ENCODE results near the gene CCDC144A.
A peak's percentile ranks its signal among the peaks of the same experiment; 100 is the strongest.
"Not testable (repeated sequence)": the region's sequence is repeated elsewhere in the genome, so short reads cannot be mapped to it uniquely, and the experiment has no call there.

The CCDC144A gene

DNA sequence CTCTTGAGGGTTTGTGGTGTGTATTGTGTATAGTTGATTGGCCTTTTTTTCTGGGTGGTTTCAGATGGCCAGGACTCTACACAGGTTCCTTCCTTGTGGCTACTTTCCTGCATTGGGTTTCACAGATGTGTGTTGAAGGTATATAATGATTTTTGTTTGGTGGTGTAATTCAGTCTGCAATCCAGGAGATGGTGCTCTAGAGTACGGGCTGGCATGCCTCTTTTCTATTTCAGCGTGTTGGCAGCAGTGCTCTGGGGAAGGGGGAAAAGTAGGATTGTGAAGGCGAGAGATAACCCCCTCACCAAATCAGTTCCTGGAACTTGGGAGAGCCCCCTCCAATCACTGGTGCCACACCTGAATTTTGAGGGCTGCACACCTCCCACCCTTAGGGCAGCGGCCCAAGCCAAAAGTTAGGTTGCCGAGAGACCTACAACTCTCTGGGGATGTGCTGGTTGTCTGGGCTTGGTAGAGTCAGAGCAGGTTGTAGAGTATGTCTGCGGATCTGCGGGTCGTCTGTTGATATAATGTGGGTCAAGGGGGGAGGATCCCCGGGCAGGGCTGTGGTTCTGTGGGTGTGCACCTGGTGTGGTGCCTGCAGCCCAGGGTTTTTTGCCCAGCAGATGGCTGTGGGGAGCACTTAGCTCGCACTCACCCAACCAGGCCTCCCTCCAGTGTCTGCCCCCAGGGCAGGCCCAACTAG lies 61.3 kb downstream of the CCDC144A start:
- peak; percentile 68 for DNase-seq

DNA sequence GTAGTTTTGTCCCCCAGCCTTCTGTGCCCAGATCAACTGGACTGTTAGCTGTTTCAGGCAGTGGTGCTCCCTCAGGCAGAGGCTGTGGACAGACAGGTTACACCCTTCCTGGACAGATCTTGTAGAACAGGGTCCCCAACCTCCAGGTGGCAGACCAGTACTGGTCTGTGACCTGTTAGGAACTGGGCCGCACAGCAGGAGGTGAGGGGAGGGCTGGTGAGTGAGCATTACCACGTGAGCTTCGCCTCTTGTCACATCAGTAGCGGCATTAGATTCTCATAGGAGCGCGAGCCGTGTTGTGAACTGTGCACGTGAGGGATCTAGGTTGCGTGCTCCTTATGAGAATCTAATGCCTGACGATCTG lies 61.9 kb downstream of the CCDC144A start:
- DNase-seq, result not testable (repeated sequence)

DNA sequence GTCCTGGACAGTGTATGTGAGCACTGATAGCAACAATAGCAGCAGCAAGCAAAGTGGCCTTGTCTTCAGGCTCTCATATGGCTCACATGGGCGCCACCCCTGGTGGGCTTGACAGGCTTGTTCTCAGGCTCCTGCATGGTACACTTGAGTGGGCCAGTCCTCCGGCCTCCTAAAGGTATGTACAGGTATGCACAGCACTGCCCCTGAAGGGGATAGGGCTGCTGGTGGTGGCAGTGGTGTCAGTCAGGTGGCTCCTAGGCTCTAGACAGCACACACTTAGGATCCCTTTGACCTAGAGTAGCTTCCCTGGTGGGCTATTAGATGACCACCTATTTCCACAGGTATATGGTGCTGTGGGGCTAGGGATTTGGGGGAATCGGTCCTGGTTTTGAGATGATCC lies 67.5 kb downstream of the CCDC144A start:
- not testable (repeated sequence) for DNase-seq

DNA sequence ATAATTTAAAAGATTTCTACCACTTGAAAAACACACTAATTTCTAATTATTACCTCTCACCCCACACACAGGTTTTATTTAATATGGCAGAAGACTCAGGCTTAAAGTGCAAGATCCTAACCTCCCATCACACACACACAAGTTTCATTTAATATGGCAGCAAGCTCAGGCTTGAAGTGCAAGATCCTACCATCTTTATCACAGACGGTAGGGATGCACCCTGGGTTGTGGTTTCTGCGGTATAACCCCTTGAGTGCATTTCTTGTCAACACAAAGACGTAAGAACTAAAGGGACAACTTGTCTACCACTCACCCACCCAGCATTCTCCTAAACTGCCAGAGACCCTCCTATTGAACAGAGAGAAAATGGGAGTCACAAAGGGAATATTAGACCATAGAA lies 68.1 kb downstream of the CCDC144A start:
- DNase-seq, result not testable (repeated sequence)

DNA sequence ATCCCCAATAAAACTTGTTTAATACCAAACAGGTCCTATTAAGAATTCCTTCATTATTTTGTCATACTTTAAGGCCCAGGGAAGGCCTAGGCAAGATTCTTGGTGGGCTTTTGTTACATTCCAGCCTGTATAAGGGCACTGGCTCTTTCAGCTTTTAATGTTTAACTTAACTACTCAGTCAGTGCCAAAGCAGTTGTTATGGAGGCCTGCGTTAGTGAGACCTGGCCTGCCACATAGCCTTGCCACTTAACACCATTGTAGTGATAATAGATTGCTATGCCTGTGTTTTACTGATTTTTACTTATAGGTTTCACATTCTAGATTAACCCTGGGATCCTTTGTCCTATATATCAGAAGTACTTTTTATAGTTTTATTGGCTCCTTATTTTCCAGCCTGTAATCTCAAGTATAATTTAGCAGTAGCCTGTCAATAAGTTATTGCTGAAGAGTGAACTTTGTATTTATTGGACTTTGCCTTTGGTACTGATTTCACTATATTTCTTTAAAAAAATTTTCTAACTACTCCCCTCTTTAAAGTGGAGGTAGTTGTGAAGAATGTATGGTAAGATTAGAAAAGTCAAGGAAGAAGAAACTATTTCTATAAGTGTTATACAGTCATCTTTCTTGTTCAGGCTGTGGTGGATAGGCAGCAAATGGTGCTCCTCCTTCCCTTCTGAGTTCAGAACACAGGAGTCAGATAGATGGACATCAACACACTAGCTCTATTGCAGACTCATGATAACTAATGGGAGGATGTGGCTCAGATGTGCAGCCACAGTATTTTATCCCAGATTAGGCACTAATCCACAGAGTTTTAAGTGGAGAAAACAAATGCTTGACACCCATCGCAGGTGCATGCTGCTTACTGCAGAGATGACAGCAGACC lies 78.5 kb downstream of the CCDC144A start:
- DNase-seq, result not testable (repeated sequence)

DNA sequence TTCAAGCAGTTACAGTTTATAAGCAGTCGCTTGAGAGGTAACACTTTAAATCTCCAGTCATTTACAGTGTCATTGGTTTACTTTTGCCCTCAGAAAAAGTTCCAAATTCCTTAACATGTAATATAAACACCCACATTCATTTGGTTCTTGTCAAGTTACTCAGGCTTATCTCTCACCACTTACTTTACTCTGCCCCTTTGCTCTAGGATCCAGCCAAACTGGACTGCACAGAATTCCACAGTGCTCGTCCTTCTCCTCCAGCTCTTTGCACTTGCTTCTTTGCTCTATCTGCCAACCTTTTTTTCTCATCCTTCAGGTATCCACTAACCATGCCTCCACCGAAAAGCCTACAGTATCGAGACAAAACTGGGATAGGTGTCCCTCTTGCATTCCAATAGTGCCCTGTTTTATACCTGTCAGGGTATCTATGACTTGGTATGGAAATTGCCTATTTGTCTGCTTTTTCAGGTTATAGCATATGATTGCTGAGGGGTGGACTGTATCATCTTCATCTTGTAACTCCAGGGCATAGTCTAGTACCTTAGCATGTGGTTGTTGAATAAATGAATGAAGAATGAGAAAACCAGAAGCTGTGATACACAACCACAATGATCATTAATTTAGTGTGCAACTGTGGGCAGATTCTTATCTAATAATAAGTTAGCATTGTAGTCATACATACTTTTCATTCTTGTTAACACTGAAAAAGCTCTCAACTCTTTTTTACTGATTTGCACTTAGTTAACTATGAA lies 82.5 kb downstream of the CCDC144A start:
- not testable (repeated sequence) for DNase-seq

DNA sequence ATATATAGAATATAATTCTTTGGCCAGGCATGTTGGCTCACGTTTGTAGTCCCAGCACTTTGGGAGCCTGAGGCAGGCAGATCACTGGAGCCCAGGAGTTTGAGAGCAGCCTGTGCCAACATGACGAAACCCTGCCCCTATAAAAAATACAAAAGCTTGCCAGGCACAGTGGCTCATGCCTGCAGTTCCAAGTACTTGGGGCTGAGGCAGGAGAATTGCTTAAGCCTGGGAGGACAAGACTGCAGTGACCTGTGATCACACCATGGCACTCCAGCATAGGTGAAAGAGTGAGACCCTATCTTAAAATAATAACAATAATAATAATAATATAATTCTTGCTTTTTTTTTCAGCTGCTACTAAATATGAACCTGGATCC lies 83.1 kb downstream of the CCDC144A start:
- DNase-seq, result not testable (repeated sequence)

DNA sequence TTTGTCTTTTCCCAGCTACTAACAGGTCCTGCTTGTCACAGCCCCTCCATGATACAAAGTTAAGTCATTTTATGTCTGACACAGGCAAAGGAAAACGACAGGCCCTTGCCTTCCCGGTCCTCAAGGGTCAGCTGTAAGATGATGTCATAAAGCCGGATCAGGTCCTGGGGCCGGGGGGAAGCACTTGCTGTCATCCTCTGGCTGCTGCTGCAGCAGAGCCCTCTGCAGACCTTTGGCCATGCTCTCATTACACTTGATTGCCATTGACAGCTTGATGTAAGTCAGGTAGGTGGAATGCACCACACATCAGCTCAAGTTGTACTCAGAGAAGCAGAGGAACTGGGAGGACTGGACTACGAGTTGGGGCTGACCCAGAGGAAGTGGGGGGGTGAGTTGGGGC lies 97.8 kb downstream of the CCDC144A start:
- DNase-seq, result not testable (repeated sequence)

DNA sequence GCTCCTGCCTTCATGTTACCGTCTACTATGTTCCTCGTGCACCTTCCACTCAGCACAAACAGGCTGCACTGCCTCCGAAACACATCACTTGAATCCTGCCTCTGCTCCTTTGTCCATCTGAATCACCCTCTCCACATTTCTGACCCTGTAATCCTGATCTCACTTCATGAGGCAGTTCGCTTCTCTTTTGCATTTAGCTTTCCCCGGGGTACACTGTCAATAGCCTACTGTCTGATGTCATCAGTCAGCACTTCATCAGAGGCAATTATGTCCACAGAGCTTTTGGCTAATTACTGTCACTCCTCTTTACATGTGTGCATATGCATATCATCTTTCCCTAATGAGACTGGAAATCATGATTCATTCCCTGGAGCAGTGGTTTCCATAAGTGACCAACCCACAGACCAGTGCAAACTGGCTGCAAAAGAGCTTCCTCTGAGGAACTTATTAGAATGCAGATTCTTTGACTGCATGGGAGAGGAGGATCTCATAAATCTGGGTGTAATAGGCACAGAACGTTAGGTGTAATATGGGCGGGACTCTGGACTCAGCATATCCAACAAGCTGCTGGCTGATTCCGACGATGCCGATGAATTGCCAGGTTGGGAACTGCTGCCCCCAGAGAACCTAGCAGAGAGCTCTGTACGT lies 99.0 kb downstream of the CCDC144A start:
- DNase-seq, result not testable (repeated sequence)

DNA sequence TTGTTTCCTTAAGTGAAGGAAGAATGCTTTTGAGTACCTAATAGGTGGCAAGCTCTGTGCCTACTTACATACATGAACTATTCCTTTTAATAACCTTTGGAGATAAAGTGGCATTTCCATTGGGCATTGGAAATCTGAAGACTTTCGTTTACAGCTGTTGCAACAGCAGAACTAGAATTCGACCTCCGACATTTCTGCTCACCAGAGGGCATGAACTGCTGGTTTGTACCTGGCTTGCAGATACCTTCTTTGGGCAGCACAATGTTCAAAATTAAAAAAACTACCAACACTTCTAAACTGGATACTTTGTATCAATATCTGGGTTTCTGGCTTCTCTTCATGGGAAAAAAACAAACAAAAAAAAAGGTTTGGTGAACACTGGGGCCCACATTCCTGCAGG lies 99.6 kb downstream of the CCDC144A start:
- DNase-seq, result not testable (repeated sequence)

DNA sequence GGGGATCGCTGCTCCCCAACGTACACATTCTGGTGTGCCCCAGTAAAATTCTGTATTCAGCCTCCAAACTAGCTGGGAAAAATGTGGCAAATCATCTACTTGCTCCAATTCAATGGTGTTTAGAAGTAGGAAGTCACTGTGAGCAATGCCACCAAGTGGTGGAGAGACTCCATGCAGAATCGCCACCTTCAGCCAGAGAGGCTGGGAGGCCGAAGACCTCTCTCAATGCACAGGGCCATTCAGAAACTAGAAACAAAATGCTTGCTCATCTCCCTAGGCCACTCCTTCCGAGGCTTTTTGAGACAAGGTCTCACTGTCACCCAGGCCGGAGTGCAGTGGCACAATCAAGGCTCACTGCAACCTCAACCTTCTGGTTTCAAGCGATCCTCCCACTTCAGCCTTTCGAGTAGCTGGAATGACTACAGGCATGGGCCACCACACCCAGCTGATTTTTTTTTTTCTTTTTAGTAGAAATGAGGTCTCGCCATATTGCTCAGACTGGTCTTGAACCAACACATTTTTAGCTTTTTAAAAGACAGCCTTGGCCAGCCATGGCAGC lies 100.4 kb downstream of the CCDC144A start:
- DNase-seq, result not testable (repeated sequence)

DNA sequence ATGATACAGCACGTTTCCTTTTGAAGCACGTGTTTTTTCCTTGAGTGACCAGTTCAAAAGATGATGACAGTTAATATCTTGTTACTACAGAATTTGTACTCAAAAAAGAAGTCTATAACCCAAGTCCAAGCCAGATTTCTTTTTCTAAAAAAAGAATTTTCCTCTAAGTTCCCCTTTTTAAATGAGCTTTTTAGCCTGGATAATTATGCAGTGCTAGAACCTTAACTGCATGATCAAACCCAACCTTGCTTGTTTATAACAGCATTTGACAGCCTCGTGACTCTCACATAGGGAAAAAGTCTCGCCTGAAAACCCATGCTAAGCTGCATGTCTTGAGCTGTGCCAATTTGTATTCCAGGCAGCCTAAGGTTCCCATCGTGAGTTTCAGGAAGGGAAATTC lies 104.2 kb downstream of the CCDC144A start:
- DNase-seq, result not testable (repeated sequence)

DNA sequence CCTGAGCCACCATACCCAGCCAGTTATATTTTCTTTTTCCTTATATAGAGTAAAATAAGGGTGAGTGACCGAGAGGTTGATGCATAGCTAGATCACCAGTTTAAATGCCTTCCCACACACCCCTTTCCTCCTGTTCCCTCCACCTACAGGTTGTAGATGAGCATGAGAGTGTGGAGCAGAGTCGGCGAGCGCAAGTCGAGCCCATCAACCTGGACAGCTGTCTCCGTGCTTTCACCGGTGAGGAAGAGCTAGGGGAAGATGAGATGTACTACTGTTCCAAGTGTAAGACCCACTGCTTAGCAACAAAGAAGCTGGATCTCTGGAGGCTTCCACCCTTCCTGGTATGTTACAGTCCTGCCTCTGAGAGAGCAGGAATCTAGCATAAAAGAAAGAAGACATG lies 105.9 kb downstream of the CCDC144A start:
- DNase-seq, result not testable (repeated sequence)

DNA sequence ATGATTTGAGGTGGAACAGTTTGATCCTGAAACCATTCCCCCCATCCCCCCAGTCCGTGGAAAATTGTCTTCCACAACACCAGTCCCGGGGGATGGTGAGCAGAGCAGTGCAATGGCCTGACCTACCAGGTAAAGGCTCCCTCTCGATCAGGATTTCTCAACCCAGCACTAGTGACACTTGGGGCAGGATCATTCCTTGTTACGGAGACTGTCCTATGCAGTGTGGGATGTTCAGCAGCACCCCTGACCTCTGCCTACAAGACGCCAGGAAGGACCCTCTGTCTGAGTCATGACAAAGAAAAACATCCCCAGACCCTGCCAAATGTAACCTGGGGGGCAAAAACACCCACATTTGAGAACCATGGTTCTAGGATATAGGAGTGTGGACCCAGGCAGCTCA lies 114.8 kb downstream of the CCDC144A start:
- not testable (repeated sequence) for DNase-seq

DNA sequence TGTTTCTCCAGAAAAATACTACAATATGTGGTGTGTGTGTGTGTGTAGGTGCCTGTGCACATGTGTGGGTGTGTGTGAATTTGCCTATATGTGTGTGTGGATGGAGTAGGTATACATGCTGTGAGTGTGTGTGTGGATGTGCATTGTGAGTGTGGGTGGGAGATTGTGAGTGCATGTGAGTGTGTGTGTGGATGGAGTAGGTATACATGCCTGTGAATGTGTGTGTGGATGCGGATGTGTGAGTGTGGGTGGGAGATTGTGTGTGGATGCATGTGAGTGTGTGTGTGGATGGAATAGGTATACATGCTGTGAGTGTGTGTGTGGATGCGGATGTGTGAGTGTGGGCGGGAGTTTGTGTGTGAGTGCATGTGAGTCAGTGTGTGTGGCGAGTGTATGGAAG lies 116.6 kb downstream of the CCDC144A start:
- DNase-seq, result not testable (repeated sequence)

DNA sequence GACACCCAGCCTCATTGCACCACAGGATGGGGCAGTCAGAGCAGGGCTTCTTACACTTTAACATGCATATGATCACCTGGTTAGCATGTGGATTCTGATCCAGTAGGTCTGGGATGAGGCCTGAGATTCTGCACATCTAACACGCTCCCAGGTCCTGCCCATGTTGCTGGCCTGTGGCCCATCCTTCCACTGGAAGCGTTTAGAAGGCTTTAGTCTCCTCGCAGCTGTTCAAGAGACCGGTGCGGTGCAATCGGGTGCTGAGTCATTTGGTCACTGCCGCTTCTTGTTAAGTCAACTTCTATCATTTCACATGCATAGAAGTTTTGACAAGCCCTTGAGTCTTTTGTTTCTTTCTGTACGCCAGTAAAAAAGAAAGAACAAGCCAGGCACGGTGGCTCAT lies 117.6 kb downstream of the CCDC144A start:
- DNase-seq, result not testable (repeated sequence)

DNA sequence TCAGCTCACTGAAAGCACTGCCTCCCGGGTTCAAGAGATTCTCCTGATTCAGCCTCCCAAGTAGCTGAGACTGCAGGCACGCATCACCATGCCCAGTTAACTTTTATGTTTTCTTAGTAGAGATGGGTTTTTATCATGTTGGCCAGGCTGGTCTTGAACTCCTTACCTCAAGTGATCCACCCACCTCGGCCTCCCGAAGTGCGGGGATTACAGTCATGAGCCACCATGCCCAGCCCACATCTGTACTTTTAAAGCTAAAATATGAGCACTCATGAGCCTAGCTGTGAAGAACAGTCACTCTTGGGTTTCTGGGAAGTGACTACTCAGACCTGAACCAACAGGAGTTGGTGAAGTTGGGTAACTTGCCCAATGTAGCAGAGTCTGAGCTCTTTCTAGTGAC lies 120.2 kb downstream of the CCDC144A start:
- DNase-seq, result not testable (repeated sequence)

DNA sequence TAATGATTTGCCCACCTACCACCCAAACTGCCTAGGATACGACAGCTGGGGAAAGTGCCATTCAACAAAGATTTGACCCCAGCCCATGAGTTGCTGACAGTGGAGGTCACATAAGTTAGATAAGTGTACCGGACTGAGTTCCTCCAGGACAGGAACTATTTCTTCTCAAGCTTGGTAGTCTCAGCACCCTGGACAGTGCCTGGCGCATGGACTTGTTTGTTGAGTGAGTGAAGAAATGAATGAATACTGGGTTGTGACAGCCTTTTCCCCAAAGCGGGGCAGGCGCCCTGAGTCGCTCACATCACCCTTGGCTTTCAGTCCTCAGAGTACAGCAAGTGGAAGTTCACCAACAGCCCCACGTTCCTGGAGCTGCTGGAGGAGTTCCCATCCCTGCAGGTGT lies 122.1 kb downstream of the CCDC144A start:
- DNase-seq, result not testable (repeated sequence)

DNA sequence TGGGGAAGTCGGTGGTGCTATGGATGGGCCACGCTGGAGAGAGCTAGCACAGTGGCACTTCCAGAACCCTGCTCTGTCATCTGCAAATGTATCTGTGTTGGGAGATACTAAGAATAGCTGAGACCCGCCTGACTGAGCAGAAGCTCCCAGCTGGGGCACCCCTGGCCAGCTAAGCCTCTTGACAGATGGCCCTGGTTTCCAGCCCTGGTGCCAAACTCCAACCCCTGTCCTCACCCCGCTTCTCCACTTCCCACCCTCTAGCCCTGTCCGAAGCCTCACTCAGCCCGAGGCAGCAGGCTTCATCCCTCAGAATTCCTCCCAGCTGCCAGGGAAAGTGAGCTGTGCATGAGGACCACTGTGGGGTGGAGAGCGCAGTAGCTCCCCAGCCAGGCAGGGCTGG lies 124.4 kb downstream of the CCDC144A start:
- DNase-seq, result no peak

DNA sequence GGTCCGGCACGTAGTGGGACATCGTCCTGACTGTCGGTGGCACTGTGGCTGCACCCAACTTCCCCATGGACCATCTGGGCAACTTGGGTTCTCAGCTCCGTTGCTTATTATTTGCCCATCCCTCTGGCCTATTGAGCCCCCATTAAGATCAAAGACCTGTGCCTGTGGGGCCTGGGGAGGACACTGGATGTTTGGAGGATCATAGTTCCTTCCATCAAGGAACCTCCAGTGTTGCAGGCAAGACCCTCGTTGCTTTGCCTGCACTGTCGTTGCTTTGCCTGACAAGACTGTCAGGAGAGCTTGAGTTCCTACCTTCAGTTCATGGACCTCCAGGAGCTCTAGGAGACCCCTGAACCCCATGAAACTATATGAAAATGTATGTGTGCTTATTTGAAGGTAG lies 127.2 kb downstream of the CCDC144A start:
- no peak for DNase-seq

DNA sequence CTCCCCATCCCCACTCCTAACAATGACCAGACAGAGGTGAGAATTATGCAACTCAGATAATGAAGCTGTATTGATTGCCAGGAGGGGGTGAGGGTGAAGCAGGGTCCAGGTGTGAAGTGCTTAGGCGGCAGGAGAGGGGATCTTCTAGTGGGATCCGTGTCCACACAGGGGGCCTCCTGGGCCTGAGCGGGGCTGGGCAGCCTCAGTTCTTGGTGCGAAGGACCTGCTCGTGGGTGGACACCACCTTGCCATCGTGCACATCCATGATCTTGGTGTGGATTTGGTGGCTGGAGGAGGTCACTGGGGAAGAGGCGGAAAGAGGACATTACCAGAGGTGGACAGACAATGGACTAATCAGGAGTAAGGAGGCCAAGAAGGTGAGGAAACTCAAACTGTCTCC lies 127.9 kb downstream of the CCDC144A start:
- not testable (repeated sequence) for DNase-seq

DNA sequence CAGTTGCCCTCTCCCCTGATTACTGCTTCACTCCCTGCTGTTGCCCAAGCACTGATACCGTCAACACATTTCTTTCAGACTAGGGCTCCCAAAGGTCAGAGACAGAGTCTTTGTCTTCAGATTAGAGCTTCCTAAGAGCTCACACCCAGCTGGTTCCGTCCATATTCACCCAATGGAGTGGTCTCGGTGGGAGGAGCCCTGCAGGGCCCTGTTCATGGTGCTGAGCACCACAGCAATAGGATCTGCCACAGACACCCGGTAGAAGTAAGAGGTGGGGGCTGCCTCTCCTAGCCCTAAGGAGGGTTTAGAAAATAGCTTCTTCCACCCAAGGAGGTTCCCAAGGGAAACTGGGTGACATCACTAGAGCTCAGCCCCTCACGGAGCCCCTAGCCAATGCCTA lies 128.3 kb downstream of the CCDC144A start:
- DNase-seq, result no peak
